VCaP (cell line): ENCODE data around the gene UNKL.

Experiments used
- H3K27ac ChIP-seq: fragments of 450-650 bp; 2 replicates; pipeline ENCODE4 v1.5.1; 2017
- TF ChIP-seq, protein P1 (sequence below): fragments of 450-650 bp; conservative IDR thresholded peaks from 2 replicates; pipeline ENCODE4 v1.5.1; 2017; ENCODE audit warnings: mild to moderate bottlenecking, moderate library complexity

The UNKL gene

GRCh38 chr16:1393613-1394176 is 20.8 kb downstream of the UNKL start:
- no peak overlapping the region for H3K27ac ChIP-seq
- TF ChIP-seq, protein P1, sequence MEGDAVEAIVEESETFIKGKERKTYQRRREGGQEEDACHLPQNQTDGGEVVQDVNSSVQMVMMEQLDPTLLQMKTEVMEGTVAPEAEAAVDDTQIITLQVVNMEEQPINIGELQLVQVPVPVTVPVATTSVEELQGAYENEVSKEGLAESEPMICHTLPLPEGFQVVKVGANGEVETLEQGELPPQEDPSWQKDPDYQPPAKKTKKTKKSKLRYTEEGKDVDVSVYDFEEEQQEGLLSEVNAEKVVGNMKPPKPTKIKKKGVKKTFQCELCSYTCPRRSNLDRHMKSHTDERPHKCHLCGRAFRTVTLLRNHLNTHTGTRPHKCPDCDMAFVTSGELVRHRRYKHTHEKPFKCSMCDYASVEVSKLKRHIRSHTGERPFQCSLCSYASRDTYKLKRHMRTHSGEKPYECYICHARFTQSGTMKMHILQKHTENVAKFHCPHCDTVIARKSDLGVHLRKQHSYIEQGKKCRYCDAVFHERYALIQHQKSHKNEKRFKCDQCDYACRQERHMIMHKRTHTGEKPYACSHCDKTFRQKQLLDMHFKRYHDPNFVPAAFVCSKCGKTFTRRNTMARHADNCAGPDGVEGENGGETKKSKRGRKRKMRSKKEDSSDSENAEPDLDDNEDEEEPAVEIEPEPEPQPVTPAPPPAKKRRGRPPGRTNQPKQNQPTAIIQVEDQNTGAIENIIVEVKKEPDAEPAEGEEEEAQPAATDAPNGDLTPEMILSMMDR = no peak

- H3K27ac ChIP-seq = no peak overlapping the region
- TF ChIP-seq, protein P1 = no peak
These were observed 21.7 kb downstream of the UNKL start for GRCh38 chr16:1392826-1393225.

- no peak overlapping the region for H3K27ac ChIP-seq
These were observed 24.2 kb downstream of the UNKL start for GRCh38 chr16:1390239-1390779.

GRCh38 chr16:1389762-1390161 is 24.7 kb downstream of the UNKL start:
- TF ChIP-seq, protein P1 = no peak
- H3K27ac ChIP-seq = no peak overlapping the region

More at GRCh38 chr16:1390239-1390779, 24.2 kb downstream of the UNKL start:
- TF ChIP-seq, protein P1 = no peak

DNA sequence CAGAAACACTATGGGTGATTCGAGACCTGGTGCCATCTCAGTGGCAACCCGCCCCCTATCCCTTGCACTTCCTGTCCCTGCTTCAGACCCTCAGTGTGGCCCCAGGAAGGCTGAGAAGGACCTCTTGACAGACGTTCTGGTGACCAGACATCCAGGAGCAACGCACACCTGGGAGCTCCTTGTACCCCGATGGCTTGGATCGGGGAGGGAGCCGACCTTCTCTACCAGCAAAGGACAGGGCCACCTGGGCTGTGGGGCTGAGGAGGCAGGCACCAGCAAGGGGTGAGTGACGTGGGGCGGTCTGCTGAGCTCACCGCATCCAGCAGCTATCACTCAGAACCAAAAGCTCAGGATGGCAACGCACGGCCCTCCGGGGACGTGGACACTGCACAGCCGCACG is 27.2 kb downstream of the UNKL start:
- TF ChIP-seq, protein P1 = no peak
- H3K27ac ChIP-seq = no peak overlapping the region

GRCh38 chr16:1385232-1385631 is 29.3 kb downstream of the UNKL start:
- TF ChIP-seq, protein P1 = no peak

DNA sequence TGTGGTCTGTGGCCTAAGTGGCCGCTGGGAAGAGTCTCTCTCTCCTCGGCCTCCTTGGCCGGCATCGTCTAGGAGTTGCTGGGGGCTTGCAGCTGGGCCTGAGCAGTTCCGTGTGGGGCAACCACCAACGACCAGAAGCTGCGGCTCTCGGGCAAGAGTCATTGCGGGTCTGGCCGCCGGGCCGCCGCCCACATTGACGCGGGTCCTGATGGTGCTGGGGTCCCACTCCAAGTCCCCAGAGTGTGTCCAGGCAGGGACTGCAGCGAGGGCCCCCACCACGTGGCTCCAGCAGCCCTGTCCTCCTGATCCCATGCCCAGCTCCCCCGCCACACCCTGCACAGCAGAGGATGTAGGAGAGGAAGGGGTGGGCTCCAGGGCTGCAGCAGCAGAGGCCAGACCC is 30.9 kb downstream of the UNKL start:
- TF ChIP-seq, protein P1 = no peak

More at GRCh38 chr16:1385232-1385631, 29.3 kb downstream of the UNKL start:
- H3K27ac ChIP-seq = no peak overlapping the region

More for the DNA sequence above, 30.9 kb downstream of the UNKL start:
- no peak overlapping the region for H3K27ac ChIP-seq
